Measurements from ENCODE around the gene CDH15.
A peak's percentile ranks its signal among the peaks of the same experiment; 100 is the strongest.

Gene CDH15

GRCh38 chr16:89171216-89172170, at the start of gene CDH15:
Gene CDH15, plus strand, starts transcription at chr16:89171748. Its CDS starts 84 bp downstream, at chr16:89171832.
- DNase-seq (ENCODE audit: low read depth), result peak; percentile 97

- DNase-seq (ENCODE audit: low read depth), result no peak
Observed at GRCh38 chr16:89122322-89122851, 49.2 kb upstream of the CDH15 start.

- DNase-seq (ENCODE audit: low read depth), result no peak
Observed at GRCh38 chr16:89123001-89123830, 48.3 kb upstream of the CDH15 start.

DNA sequence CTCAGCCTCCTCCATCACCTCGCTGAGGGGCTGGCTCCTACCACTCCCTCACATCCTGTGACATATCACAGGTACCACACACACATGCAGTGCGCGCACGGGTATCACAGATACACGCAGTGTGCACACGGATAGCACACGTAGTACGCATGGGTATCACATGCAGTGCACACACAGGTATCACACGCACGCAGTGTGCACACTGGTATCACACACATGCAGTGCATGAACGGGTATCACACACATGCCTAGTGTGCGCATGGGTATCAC, 47.8 kb upstream of the CDH15 start:
- no peak for DNase-seq (ENCODE audit: low read depth)

DNA sequence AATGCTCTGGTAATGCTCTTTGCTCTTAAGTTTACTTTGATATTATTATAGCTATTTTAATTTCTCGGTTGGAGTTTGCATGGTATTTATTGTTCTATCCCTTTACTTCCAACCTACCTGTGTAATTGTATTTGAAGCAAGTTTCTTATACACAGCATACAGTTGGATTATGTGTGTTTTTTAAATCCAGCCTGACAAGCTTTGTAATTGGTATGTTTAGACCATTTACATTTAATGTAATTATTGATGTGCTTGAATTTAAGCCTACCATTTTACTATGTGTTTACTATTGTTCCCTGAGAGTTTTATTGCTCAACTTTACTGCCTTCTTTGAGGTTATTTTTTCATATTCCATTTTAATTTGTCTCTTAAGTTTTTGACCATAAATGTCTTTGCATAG, 42.2 kb upstream of the CDH15 start:
- DNase-seq (ENCODE audit: low read depth), result no peak

- no peak for DNase-seq (ENCODE audit: low read depth)
Observed at GRCh38 chr16:89130448-89130847, 41.1 kb upstream of the CDH15 start.

- no peak for DNase-seq (ENCODE audit: low read depth)
Observed at GRCh38 chr16:89131783-89132182, 39.8 kb upstream of the CDH15 start.

DNA sequence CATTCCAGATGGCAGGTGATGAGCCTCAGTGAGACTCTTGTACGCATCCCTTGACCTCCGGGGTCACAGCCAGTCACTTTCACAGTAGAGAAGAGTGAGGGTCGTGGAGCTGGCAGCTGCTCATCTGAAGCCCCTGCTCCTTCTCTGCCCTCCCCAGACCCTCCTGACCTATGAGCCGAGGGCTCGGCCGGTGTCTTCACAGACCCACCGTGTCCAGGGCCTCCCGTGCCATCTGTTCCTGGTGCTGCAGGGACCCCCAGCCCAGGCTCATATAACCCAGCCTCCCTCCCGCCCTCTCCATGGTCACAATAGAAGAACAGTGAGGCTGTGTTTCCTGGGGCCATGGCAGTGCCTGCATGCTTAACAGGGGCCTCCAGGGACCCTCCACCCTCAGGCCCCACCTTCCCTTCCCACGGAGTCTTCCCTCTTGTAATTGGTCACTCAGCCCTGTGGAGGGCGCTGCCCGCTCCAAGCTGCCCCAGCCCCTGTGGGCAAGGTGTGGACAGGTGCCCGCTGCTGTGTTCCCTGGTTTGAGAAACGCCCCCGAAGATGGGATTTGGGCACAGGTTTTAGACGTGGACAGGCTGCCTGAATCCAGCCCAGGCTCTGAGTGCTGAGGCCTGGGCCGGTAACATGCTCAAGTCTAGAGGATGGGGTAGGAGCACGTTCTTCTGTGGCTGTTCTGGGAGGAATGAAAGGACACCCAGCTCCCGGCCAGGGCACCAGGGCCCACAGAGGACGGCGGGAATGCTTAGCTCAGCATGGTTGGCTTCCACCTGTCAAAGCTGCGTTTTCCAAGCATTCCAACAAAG, 39.1 kb upstream of the CDH15 start:
- DNase-seq (ENCODE audit: low read depth), result no peak

DNA sequence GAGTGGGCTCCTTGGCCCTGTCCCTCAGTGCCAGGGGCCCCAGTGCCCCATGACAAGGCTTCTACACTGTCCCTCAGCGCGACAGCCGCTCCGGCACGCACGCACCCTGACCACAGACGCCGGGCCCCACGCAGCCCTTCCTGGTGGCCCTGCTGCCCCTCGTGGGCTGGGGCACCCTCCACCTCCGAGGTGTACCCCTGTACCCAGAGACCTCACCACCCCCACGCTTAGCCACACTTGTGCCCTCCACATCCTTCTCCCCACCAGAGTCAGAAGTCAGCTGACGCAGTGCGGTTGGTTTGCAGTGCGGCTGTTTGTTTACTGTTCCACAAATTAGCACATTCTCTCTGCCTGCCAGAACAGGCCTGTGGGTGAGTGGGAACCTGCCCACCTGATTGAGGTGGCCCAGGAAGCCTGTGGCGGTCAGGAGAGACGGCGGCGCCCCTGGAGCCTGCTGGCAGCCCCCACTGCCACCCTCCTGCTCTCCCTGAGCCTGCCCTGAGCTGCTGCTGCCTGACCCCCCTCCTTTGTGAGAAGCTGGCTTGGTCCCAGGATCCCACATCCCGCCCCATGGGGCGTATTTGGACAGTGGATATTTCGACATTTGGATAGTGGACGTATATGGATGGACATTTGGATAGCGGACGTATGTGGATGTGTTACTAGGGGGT, 38.0 kb upstream of the CDH15 start:
- no peak for DNase-seq (ENCODE audit: low read depth)

DNA sequence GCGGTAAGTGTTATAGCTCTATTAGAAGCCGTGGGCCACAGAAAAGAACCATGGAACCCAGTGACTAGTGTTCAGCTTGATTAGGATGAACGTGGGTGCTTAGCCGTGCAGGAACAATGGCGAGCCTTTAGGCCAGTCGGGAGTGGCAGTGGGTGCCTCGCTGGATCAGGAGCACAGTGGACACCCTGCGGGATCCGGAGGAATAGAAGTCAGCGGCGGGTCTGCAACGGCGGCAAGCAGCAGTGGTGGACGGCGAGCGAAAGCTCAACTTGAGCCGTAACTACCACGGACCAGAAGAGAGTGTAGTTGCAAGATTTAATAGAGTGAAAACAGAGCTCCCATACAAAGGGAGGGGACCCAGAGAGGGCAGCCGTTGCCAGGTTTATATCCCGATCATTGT, 37.3 kb upstream of the CDH15 start:
- DNase-seq (ENCODE audit: low read depth), result no peak

- DNase-seq (ENCODE audit: low read depth), result no peak
Observed at GRCh38 chr16:89135166-89135565, 36.4 kb upstream of the CDH15 start.

DNA sequence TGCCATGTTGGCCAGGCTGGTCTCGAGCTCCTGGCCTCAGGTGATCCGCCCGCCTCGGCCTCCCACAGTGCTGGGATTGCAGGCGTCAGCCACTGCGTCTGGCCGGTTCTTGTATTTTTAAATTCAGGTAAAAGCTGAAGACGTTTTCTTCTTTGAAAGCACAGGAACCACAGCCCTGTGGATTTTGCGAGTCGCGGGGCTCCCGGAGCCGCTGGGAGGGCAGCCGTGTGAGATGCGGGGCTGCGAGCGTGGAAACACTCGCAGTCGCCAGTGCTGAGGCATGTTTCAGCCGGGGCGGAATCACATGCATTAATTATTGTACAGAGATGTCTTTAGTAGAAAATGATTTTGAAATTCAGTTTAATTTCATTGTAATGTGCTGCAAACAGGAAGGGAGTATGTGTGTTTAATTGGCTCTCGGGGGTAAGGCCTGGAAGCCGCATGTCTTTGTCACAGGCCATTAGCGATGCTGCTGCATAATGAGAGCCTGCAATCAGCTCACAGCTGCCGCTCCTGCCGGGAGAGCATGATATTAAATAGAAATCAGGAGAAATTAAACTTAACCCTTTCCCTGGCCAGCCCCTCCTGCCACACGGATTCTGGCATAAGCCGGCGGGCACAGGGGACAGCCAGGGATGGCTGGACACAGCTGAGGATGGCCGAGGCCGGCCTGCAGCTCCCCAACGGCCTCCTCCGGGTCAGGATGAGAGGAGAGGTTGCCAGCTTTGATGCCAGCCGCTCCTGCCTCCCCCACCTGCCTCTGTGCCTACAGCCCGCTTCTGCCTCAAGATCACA, 35.4 kb upstream of the CDH15 start:
- DNase-seq (ENCODE audit: low read depth), result no peak

- DNase-seq (ENCODE audit: low read depth), result no peak
Observed at GRCh38 chr16:89136931-89137330, 34.6 kb upstream of the CDH15 start.

- no peak for DNase-seq (ENCODE audit: low read depth)
Observed at GRCh38 chr16:89137666-89138512, 33.7 kb upstream of the CDH15 start.

DNA sequence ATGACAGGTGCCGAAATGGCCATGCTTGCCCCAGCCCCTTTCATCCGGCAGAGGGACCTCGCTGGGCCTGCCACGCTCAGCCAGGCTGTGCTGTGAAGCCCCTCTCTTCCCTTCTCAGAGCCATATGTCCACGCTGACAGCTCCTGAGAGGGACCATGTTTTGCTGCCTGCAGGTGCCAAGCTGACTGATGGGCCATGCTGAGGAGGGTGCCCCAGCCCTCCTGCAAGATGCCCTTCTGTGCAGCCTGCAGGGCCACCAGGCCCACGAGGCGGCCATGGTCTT, 33.1 kb upstream of the CDH15 start:
- no peak for DNase-seq (ENCODE audit: low read depth)

GRCh38 chr16:89138843-89139520, 32.6 kb upstream of the CDH15 start:
- DNase-seq (ENCODE audit: low read depth), result no peak

- DNase-seq (ENCODE audit: low read depth), result no peak
Observed at GRCh38 chr16:89139907-89140361, 31.6 kb upstream of the CDH15 start.

- no peak for DNase-seq (ENCODE audit: low read depth)
Observed at GRCh38 chr16:89140401-89140800, 31.1 kb upstream of the CDH15 start.

Data from activated T-cell treated with anti-CD3 and anti-CD28 coated beads for 48 hours (primary cell).